ENCODE measurements around the gene OR7C1.

DNA sequence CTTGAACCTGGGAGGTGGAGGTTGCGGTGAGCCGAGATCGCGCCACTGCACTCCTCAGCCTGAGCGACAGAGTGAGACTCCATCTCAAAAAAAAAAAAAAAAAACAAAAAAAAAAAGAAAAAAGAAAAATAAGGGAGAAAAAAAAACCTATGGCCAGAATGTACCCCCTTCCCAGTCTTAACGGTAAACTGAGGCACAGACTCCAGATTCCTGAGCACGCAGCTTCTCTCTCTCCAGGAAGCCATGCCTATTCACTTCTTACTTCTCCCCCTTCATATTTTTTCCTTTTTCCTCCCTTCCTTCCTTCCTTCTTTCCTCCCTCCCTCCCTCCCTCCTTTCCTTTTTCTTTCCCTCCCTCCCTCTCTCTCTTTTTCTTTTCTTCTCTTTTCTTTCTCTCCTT, 62.0 kb downstream of the OR7C1 start:
- TF ChIP-seq, protein P1, sequence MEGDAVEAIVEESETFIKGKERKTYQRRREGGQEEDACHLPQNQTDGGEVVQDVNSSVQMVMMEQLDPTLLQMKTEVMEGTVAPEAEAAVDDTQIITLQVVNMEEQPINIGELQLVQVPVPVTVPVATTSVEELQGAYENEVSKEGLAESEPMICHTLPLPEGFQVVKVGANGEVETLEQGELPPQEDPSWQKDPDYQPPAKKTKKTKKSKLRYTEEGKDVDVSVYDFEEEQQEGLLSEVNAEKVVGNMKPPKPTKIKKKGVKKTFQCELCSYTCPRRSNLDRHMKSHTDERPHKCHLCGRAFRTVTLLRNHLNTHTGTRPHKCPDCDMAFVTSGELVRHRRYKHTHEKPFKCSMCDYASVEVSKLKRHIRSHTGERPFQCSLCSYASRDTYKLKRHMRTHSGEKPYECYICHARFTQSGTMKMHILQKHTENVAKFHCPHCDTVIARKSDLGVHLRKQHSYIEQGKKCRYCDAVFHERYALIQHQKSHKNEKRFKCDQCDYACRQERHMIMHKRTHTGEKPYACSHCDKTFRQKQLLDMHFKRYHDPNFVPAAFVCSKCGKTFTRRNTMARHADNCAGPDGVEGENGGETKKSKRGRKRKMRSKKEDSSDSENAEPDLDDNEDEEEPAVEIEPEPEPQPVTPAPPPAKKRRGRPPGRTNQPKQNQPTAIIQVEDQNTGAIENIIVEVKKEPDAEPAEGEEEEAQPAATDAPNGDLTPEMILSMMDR (IDR thresholded peaks at IDR 0.05): no peak
- TF ChIP-seq POLR2A (IDR thresholded peaks at IDR 0.05): no peak

All from testis (tissue), 2 donors.